Measurements from ENCODE around the gene GTF2H3. TPM values are rescaled to one million over a fixed set of nuclear protein-coding genes. Genes with fewer than 3 reads are reported as not detected.
A peak's percentile ranks its signal among the peaks of the same experiment; 100 is the strongest.

Gene GTF2H3
- total and polyA plus RNA-seq, 10 of the 15 experiments (the other 5 are each of a cell fraction or from before 2014, with no cell fraction given) = 20.6 to 62.9 (median 34.7) TPM

DNA sequence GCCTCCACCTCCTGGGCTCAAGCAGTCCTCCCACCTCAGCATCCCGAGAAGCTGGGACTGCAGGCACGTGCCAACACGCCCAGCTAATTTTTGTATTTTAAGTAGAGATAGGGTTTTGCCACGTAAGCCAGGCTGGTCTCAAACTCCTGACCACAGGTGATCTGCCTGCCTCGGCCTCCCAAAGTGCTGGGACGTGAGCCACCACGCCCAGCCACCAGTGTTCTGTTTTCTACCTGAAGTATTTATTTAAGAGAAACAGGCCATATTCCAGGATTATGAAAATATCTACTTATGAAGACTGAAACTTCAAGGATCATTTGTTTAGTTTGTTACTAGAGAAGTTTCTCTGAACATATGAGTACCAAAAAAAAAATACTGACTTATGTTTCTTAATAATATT, 10.3 kb downstream of the GTF2H3 start:
- H4K20me1 ChIP-seq (ENCODE audit: control insufficient read depth, insufficient read depth) = no peaks in the 10 kb centered on the region
- ChIA-PET RAD21 (ENCODE audit: unreplicated experiment) (no interaction called here), POLR2A (no interaction called here), CTCF (no interaction called here), SMC1A (ENCODE audit: uncharacterized antibody, unreplicated experiment) (interaction anchor here (1.3 kb wide), 1 partner anchor 16 kb away, joined by 3 read pairs; no protein-coding TSS in a partner anchor)
- no peaks in the 10 kb centered on the region; the same call in 1 of the 2 replicates for H3K79me2 ChIP-seq (ENCODE audit: control insufficient read depth, insufficient read depth, low read length)
- WGBS (ENCODE audit: insufficient coverage, insufficient replicate concordance, low lambda C conversion rate, missing lambda C conversion rate) = 95% methylated on average over 7 of the region's 7 CpGs
- no peaks in the 10 kb centered on the region for H3K27me3 ChIP-seq (replicated peaks in 1 of 2; ENCODE audit: control insufficient read depth in 2 of 2, insufficient read depth in 2 of 2, low read length in 1 of 2)
- no peak overlapping the region for H3K27ac ChIP-seq (ENCODE audit: control insufficient read depth, insufficient read depth)
- H3K4me1 ChIP-seq (ENCODE audit: control insufficient read depth, insufficient read depth, low read length) = no peaks in the 10 kb centered on the region
- ATAC-seq (no peak), DNase-seq (ENCODE audit: low read depth, low spot score) (no peak), FAIRE-seq (peak; percentile 44)
- in situ Hi-C loops (cut with MboI) (no loop called here), intact Hi-C loops (cut with micrococcal nuclease; ENCODE audit: unreplicated experiment) (no loop called here)
- H3K9me3 ChIP-seq (replicated peaks; ENCODE audit: control insufficient read depth, insufficient read depth, low read length) = no peaks in the 10 kb centered on the region
- TF ChIP-seq SMARCA5 (IDR thresholded peaks at IDR 0.05) = no peak
- TF ChIP-seq, protein P1, sequence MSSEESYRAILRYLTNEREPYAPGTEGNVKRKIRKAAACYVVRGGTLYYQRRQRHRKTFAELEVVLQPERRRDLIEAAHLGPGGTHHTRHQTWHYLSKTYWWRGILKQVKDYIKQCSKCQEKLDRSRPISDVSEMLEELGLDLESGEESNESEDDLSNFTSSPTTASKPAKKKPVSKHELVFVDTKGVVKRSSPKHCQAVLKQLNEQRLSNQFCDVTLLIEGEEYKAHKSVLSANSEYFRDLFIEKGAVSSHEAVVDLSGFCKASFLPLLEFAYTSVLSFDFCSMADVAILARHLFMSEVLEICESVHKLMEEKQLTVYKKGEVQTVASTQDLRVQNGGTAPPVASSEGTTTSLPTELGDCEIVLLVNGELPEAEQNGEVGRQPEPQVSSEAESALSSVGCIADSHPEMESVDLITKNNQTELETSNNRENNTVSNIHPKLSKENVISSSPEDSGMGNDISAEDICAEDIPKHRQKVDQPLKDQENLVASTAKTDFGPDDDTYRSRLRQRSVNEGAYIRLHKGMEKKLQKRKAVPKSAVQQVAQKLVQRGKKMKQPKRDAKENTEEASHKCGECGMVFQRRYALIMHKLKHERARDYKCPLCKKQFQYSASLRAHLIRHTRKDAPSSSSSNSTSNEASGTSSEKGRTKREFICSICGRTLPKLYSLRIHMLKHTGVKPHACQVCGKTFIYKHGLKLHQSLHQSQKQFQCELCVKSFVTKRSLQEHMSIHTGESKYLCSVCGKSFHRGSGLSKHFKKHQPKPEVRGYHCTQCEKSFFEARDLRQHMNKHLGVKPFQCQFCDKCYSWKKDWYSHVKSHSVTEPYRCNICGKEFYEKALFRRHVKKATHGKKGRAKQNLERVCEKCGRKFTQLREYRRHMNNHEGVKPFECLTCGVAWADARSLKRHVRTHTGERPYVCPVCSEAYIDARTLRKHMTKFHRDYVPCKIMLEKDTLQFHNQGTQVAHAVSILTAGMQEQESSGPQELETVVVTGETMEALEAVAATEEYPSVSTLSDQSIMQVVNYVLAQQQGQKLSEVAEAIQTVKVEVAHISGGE (CRISPR knock-in tag; IDR thresholded peaks at IDR 0.05) = no peak
- TF ChIP-seq BMI1 (IDR thresholded peaks at IDR 0.05; ENCODE audit: borderline replicate concordance) = no peak
- TF ChIP-seq, protein P2, sequence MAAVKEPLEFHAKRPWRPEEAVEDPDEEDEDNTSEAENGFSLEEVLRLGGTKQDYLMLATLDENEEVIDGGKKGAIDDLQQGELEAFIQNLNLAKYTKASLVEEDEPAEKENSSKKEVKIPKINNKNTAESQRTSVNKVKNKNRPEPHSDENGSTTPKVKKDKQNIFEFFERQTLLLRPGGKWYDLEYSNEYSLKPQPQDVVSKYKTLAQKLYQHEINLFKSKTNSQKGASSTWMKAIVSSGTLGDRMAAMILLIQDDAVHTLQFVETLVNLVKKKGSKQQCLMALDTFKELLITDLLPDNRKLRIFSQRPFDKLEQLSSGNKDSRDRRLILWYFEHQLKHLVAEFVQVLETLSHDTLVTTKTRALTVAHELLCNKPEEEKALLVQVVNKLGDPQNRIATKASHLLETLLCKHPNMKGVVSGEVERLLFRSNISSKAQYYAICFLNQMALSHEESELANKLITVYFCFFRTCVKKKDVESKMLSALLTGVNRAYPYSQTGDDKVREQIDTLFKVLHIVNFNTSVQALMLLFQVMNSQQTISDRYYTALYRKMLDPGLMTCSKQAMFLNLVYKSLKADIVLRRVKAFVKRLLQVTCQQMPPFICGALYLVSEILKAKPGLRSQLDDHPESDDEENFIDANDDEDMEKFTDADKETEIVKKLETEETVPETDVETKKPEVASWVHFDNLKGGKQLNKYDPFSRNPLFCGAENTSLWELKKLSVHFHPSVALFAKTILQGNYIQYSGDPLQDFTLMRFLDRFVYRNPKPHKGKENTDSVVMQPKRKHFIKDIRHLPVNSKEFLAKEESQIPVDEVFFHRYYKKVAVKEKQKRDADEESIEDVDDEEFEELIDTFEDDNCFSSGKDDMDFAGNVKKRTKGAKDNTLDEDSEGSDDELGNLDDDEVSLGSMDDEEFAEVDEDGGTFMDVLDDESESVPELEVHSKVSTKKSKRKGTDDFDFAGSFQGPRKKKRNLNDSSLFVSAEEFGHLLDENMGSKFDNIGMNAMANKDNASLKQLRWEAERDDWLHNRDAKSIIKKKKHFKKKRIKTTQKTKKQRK (IDR thresholded peaks at IDR 0.05; ENCODE audit: low read depth, low read length) = no peak
- no peak for TF ChIP-seq EED (IDR thresholded peaks at IDR 0.05; ENCODE audit: low read depth)
- TF ChIP-seq SMAD1 (IDR thresholded peaks at IDR 0.05; ENCODE audit: low read depth, partially characterized antibody) = no peak
- no peak for TF ChIP-seq KDM1A (IDR thresholded peaks at IDR 0.05; ENCODE audit: borderline replicate concordance)
- TF ChIP-seq CUX1 (IDR thresholded peaks at IDR 0.05; ENCODE audit: insufficient replicate concordance, low read depth, low read length) = no peak
- no peak for TF ChIP-seq PML (IDR thresholded peaks at IDR 0.05; ENCODE audit: low read length)
- H3K9ac ChIP-seq (ENCODE audit: control insufficient read depth, insufficient read depth, low read length) = no peak overlapping the region
- BruUV-seq (replicated peaks) = no TSS peak
- H3K4me3 ChIP-seq = no peak overlapping the region
- peaks cover 1 to 18% of the 10 kb centered on the region in 2 experiments for H3K36me3 ChIP-seq (ENCODE audit: control insufficient read depth in 2 of 2, insufficient read depth in 2 of 2, low read length in 1 of 2)
- H2AFZ ChIP-seq (ENCODE audit: control insufficient read depth, low read depth, low read length) = no peak overlapping the region
- H3K4me2 ChIP-seq (ENCODE audit: control insufficient read depth, insufficient read depth) = no peak overlapping the region
